Esophagus squamous epithelium (tissue), 5 donors: Measurements from ENCODE around the gene CTH. TPM values are rescaled to one million over a fixed set of nuclear protein-coding genes. Genes with fewer than 3 reads are reported as not detected.
"Not testable (repeated sequence)": the region's sequence is repeated elsewhere in the genome, so short reads cannot be mapped to it uniquely, and the experiment has no call there.

Source experiments
- DNase-seq: peaks from one replicate; lab custom pipeline; 2025; lab: John Stamatoyannopoulos, UW
- H3K27ac ChIP-seq, 4 donors: fragments of 200-600 bp; sonication (generic); one replicate each; pipeline ENCODE4 v1.5.1; 2016 to 2019; ENCODE audit warnings: mild to moderate bottlenecking in 1 of 4
- H3K27me3 ChIP-seq, 4 donors: fragments of 200-600 bp; sonication (generic); 1 replicate in 3 of 4; 2 replicates in 1 of 4; pipeline versions ENCODE4 v1.5.1 to v1.6.0; 2017 to 2021; ENCODE audit warnings: antibody characterized with exemption in 1 of 4
- H3K36me3 ChIP-seq, 3 donors: fragments of 200-600 bp; sonication (generic); one replicate each; pipeline ENCODE4 v1.5.1; 2016 to 2019
- H3K4me1 ChIP-seq, 3 donors: fragments of 200-600 bp; sonication (generic); one replicate each; pipeline ENCODE4 v1.5.1; 2017 to 2019
- H3K4me3 ChIP-seq, 4 donors: fragments of 200-600 bp; sonication (generic); 1 replicate in 3 of 4; 2 replicates in 1 of 4; pipeline ENCODE4 v1.5.1; 2016 to 2019; ENCODE audit warnings: mild to moderate bottlenecking in 2 of 4, moderate library complexity in 1 of 4
- H3K9me3 ChIP-seq, 3 donors: fragments of 200-600 bp; sonication (generic); one replicate each; pipeline ENCODE4 v1.5.1; 2016 to 2019
- CTCF ChIP-seq, 6 experiments: fragments of 450-650 bp in 4 of 6; fragments of 200-600 bp in 2 of 6; sonication (generic) in 2 of 6; IDR thresholded peaks; one replicate each; pipeline ENCODE4 v1.5.1; 2016 to 2019; ENCODE audit warnings: antibody characterized with exemption in 6 of 6, mild to moderate bottlenecking in 4 of 6, moderate library complexity in 4 of 6
- POLR2A ChIP-seq, 4 donors: fragments of 450-650 bp; IDR thresholded peaks; one replicate each; pipeline ENCODE4 v1.6.1; 2017; ENCODE audit warnings: antibody characterized with exemption in 4 of 4, mild to moderate bottlenecking in 4 of 4, moderate library complexity in 3 of 4
- WGBS, 2 donors: methylation state at CpG; one replicate each; pipeline ENCODE4 v1.1.5; 2018; 5-methylcytosine and 5-hydroxymethylcytosine counted together
- intact Hi-C: fragments of 100-400 bp; cut with DNase I; formaldehyde crosslinking; loops from one replicate; pipeline ENCODE4 v1.15.0; 2022
- total RNA-seq, 4 donors: library from RNA; depleted of rRNA; stranded (reverse); fragments of >200 nt; gene quantifications; one replicate each; pipeline ENCODE4 v1.1.0, GENCODE V29; 2016
- donor health status: DM: yes; HTN: yes; CAD: no.

CTH gene
- total RNA-seq, 4 donors from 2014 or later: 0.41 to 3.2 (median 1.1) TPM

DNA sequence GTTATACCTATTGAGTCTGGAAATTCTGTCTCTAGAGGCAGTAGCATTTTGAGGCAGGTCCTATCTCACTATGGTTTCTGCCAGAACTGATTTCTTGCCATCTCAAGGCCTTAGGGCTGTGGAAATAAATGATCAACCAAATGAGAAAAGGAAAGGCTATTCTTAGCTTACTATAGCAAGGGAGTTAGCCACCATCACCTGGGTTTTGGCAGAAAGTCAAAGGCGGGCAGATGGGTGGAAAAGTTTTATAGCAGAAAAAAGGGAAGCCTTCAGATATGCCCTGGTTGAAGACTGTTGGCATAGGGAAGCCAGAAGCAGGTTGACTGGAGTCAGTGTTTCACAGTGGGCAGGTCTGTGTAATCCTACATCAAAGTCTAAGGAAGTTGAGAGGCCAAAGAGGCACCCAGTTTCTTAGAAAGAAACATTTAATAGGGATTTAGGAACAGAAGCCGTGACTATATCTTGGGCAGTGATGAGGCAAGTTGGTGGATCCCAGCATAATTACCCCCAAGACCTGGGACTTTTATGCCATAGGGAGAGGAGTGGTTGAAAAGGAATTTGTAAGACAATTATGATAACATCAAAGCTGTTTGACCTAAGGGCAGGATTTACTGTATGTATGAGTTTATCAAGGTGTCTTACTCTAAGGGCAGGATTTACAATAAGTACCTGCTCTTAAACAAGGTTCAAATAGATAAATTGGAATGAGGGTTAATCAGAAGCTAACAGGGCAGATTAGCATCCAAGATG is 29.7 kb downstream of the CTH start:
- no peak overlapping the region for H3K4me3 ChIP-seq
- H3K27me3 ChIP-seq: no peaks in the 10 kb centered on the region
- intact Hi-C loops: no loop called here
- TF ChIP-seq CTCF (IDR thresholded peaks at IDR 0.05) (no peak), POLR2A (IDR thresholded peaks at IDR 0.05) (no peak)
- 74 to 83% methylated on average over 2 of the region's 2 CpGs for WGBS, 2 donors
- peaks cover 0 to 3% (median 0%) of the 10 kb centered on the region in 3 donors for H3K36me3 ChIP-seq
- H3K9me3 ChIP-seq: no peaks in the 10 kb centered on the region
- no peak for DNase-seq
- no peaks in the 10 kb centered on the region for H3K4me1 ChIP-seq
- no peak overlapping the region for H3K27ac ChIP-seq

DNA sequence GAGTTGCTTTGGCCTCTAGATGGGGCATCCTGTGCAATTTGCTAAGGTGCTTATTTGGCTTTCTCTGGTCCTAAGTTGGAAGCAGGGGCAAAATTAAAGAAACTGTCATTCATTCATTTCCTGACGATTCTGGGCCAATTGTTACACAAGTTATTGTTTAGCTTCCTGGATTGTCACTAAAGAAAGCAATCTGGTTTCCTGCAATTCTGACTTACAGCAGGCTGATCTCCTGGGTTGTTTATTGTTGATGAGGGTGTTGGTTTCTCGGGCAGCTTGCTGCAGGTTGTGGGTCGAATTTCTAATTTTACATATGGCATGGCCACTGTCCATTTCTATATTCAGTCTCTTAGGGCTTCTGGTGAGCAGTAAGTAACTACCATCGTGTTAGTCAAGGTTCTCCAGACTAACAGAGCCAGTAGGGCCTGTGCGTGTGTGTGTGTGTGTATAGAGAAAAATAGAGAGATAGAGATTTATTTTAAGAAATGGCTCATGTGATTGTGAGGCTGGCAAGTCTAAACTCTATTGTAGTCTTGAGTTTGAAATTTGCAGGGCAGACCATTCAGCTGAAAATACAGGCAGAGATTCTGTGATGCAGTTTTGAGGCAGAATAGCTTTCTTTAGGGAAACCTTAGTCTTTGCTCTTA is 30.4 kb downstream of the CTH start:
- 54 to 71% methylated on average over 5 of the region's 5 CpGs for WGBS, 2 donors
- no peaks in the 10 kb centered on the region for H3K4me1 ChIP-seq
- no peak for TF ChIP-seq POLR2A (IDR thresholded peaks at IDR 0.05)
- TF ChIP-seq CTCF (IDR thresholded peaks at IDR 0.05): no peak
- H3K9me3 ChIP-seq: no peaks in the 10 kb centered on the region
- H3K4me3 ChIP-seq: no peak overlapping the region
- H3K27ac ChIP-seq: no peak overlapping the region
- H3K36me3 ChIP-seq: no peaks in the 10 kb centered on the region
- H3K27me3 ChIP-seq: no peaks in the 10 kb centered on the region
- no peak for DNase-seq
- intact Hi-C loops: no loop called here

GRCh38 chr1:70442490-70442889 is 31.4 kb downstream of the CTH start:
- 53 to 68% methylated on average over 2 of the region's 2 CpGs for WGBS, 2 donors
- DNase-seq: no peak
- Histone ChIP-seq H3K27ac (no peak overlapping the region), H3K4me1 (no peaks in the 10 kb centered on the region), H3K9me3 (no peaks in the 10 kb centered on the region), H3K36me3 (no peaks in the 10 kb centered on the region), H3K4me3 (no peak overlapping the region), H3K27me3 (no peaks in the 10 kb centered on the region)
- TF ChIP-seq POLR2A (IDR thresholded peaks at IDR 0.05) (no peak), CTCF (IDR thresholded peaks at IDR 0.05) (no peak)
- intact Hi-C loops: no loop called here

GRCh38 chr1:70443739-70444138 is 32.7 kb downstream of the CTH start:
- no peaks in the 10 kb centered on the region for H3K9me3 ChIP-seq
- H3K27me3 ChIP-seq: no peaks in the 10 kb centered on the region
- 68 to 85% methylated on average over 1 of the region's 1 CpG for WGBS, 2 donors
- no peaks in the 10 kb centered on the region for H3K36me3 ChIP-seq
- no peak for DNase-seq
- intact Hi-C loops: no loop called here
- H3K4me3 ChIP-seq: no peak overlapping the region
- no peak overlapping the region for H3K27ac ChIP-seq
- H3K4me1 ChIP-seq: no peaks in the 10 kb centered on the region
- TF ChIP-seq CTCF (IDR thresholded peaks at IDR 0.05) (no peak), POLR2A (IDR thresholded peaks at IDR 0.05) (no peak)

DNA sequence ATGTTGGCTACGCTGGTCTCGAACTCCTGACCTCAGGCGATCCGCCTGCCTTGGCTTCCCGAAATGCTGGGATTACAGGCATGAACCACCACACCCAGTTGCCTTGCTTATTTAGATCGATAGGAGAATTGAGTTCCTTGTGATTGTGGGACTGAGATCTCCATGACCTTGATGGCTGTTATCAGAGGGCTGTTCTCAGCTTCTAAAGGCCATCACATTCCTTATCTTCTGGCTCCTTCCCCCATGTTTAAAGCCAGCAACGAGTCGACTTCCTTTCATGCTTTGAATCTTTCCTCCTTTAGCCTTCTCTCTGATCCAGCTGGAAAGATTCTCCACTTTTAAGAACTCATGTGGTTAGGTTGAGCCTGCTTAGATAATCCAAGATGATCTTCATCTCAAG is 38.0 kb downstream of the CTH start:
- no peaks in the 10 kb centered on the region for H3K36me3 ChIP-seq
- WGBS, 2 donors: 81 to 87% methylated on average over 8 of the region's 8 CpGs
- intact Hi-C loops: no loop called here

GRCh38 chr1:70452164-70452939 is 41.3 kb downstream of the CTH start:
- H3K36me3 ChIP-seq, H3K4me1 ChIP-seq, intact Hi-C loops, H3K9me3 ChIP-seq, H3K27ac ChIP-seq, H3K4me3 ChIP-seq, DNase-seq, H3K27me3 ChIP-seq: not testable (repeated sequence)
- WGBS, 2 donors: 48 to 55% methylated on average over 3 of the region's 3 CpGs

More for the DNA sequence above, 38.0 kb downstream of the CTH start:
- Histone ChIP-seq H3K4me1 (no peaks in the 10 kb centered on the region), H3K4me3 (no peak overlapping the region), H3K9me3 (no peaks in the 10 kb centered on the region), H3K27me3 (no peaks in the 10 kb centered on the region), H3K27ac (no peak overlapping the region)
- no peak for DNase-seq
- no peak for TF ChIP-seq POLR2A (IDR thresholded peaks at IDR 0.05)
- no peak for TF ChIP-seq CTCF (IDR thresholded peaks at IDR 0.05)
